Uterus (tissue), 2 donors: ENCODE measurements around the gene MICAL3.

Experiments used
- POLR2A ChIP-seq, 2 donors: fragments of 450-650 bp; IDR thresholded peaks; one replicate each; pipeline ENCODE4 v1.6.1; 2016; ENCODE audit warnings: antibody characterized with exemption in 2 of 2, mild to moderate bottlenecking in 1 of 2, moderate library complexity in 1 of 2
- TF ChIP-seq, protein P1 (sequence below), 4 experiments: fragments of 200-600 bp in 2 of 4; fragments of 450-650 bp in 2 of 4; sonication (generic) in 2 of 4; IDR thresholded peaks; one replicate each; pipeline ENCODE4 v1.5.1; 2016 to 2019; ENCODE audit warnings: antibody characterized with exemption in 4 of 4, mild to moderate bottlenecking in 2 of 4, moderate library complexity in 1 of 4

DNA sequence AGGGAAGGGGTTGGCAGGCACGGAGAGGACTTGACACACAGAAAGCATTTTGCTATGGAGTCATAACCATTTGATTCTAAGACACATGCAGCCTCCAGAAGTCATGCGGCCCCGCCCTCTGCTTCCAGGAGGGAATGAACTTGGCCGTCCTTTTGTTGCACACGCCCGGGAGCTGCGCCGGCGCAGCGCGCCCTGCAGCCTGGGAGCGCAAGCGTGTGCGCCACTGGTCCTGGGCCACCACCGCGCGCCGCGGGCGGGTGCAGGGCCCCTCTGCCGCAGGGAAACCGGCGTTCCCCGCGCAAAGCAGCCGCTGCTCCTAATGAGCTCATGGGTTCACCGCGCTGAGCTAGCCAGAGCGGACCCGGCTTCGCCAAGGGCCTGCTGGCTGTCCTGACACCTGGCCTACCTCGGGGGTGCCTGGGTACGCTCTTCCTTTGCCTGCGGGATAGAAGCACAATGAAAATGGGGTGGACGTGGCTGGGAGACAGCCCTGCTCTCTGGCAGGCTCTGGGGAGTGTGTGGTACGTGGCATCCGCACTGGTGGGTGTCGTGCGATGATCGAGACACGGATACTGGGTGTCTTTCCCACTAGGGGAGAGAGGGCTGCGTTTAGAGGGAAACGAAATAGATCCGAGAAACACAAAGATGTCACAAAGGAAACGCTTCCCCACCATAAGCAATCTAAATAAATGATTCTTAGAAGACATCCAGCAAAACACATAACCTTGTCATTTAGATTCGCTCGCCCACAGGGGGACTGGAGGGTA is 669 bp downstream of the MICAL3 start:
- TF ChIP-seq, protein P1, sequence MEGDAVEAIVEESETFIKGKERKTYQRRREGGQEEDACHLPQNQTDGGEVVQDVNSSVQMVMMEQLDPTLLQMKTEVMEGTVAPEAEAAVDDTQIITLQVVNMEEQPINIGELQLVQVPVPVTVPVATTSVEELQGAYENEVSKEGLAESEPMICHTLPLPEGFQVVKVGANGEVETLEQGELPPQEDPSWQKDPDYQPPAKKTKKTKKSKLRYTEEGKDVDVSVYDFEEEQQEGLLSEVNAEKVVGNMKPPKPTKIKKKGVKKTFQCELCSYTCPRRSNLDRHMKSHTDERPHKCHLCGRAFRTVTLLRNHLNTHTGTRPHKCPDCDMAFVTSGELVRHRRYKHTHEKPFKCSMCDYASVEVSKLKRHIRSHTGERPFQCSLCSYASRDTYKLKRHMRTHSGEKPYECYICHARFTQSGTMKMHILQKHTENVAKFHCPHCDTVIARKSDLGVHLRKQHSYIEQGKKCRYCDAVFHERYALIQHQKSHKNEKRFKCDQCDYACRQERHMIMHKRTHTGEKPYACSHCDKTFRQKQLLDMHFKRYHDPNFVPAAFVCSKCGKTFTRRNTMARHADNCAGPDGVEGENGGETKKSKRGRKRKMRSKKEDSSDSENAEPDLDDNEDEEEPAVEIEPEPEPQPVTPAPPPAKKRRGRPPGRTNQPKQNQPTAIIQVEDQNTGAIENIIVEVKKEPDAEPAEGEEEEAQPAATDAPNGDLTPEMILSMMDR (IDR thresholded peaks at IDR 0.05) = peak in 2 of 4 experiments; percentile 20 to 41
- peak; percentile 69 to 84 for TF ChIP-seq POLR2A (IDR thresholded peaks at IDR 0.05)
